ENCODE measurements around the gene CRYAA.

The CRYAA gene

GRCh38 chr21:43204638-43205037, 35.8 kb downstream of the CRYAA start:
- no peak for DNase-seq

GRCh38 chr21:43206231-43207042, 37.6 kb downstream of the CRYAA start:
- no peak for DNase-seq

GRCh38 chr21:43207043-43207315, 38.2 kb downstream of the CRYAA start:
- no peak for DNase-seq

GRCh38 chr21:43207868-43208267, 39.1 kb downstream of the CRYAA start:
- DNase-seq: no peak

GRCh38 chr21:43208561-43209332, 39.9 kb downstream of the CRYAA start:
- no peak for DNase-seq

- no peak for DNase-seq
Measured at GRCh38 chr21:43209575-43210453, 41.0 kb downstream of the CRYAA start.

GRCh38 chr21:43210454-43211071, 41.8 kb downstream of the CRYAA start:
- DNase-seq: no peak

GRCh38 chr21:43211072-43211759, 42.4 kb downstream of the CRYAA start:
- no peak for DNase-seq

GRCh38 chr21:43211760-43212115, 42.9 kb downstream of the CRYAA start:
- DNase-seq: no peak

All from CD4-positive, alpha-beta T cell treated with Interferon alpha-2 for 1 hour (primary cell).